A673 (cell line): ENCODE data around the gene DUOX1.

Experiments
- EZH2 ChIP-seq: fragments of 200-600 bp; sonication (generic); IDR thresholded peaks from 2 replicates; pipeline ENCODE4 v1.6.1; 2017; ENCODE audit warnings: borderline replicate concordance, low read depth, mild to moderate bottlenecking, mixed read lengths, antibody characterized with exemption, low read length; ENCODE audit not compliant: poor library complexity, severe bottlenecking
- TF ChIP-seq, protein P1 (sequence below): fragments of 300-800, 200-600 bp; sonication (generic); conservative IDR thresholded peaks from 2 replicates; pipeline ENCODE4 v1.5.1; 2017; ENCODE audit warnings: low read depth, mild to moderate bottlenecking, antibody characterized with exemption, low read length, moderate library complexity, mixed read lengths

DNA sequence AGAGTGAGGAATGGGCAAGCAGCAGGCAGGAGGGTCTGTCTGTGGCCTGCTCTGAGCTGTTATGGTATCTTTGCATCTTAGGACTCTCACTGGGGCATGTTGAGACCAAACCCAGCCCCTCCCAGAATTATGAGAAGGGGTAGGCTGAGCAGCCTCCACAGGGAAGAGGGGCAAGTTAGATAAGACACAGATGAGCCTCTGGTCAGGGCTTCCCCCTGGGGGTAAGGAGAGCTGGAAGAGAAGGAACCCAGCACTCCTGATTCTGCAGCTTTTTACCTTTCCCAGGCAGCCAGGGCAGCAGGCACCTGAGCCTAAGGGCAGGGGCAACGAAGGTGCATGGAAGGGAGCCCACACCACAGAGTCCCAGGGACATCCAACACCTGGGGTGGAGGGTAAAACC, 19.3 kb downstream of the DUOX1 start:
- TF ChIP-seq, protein P1, sequence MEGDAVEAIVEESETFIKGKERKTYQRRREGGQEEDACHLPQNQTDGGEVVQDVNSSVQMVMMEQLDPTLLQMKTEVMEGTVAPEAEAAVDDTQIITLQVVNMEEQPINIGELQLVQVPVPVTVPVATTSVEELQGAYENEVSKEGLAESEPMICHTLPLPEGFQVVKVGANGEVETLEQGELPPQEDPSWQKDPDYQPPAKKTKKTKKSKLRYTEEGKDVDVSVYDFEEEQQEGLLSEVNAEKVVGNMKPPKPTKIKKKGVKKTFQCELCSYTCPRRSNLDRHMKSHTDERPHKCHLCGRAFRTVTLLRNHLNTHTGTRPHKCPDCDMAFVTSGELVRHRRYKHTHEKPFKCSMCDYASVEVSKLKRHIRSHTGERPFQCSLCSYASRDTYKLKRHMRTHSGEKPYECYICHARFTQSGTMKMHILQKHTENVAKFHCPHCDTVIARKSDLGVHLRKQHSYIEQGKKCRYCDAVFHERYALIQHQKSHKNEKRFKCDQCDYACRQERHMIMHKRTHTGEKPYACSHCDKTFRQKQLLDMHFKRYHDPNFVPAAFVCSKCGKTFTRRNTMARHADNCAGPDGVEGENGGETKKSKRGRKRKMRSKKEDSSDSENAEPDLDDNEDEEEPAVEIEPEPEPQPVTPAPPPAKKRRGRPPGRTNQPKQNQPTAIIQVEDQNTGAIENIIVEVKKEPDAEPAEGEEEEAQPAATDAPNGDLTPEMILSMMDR, result no peak
- no peak for TF ChIP-seq EZH2
